ENCODE results near the gene ACOD1.
A peak's percentile ranks its signal among the peaks of the same experiment; 100 is the strongest.
"Not testable (repeated sequence)": the region's sequence is repeated elsewhere in the genome, so short reads cannot be mapped to it uniquely, and the experiment has no call there.

ACOD1 gene

DNA sequence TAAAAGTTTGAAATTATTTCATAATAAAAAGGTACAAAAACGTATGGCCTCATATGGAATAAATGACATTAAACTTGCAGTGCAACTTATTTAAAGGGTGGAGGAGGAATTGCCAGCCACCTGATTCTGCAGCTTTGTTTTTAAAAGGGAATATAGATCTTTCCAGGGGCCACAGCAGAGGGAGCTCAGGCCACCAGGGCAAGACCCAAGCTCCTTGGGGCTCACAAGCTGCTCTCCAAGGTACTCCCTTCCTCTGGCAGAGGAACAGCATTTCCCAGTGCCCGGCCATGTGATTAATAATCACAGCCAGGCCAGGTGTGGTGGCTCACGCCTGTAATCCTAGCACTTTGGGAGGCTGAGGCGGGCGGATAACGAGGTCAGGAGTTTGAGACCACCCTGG, 6.2 kb downstream of the ACOD1 start:
- DNase-seq: no peak

GRCh38 chr13:76955193-76955592, 6.9 kb downstream of the ACOD1 start:
- DNase-seq: no peak

GRCh38 chr13:76955661-76956060, 7.3 kb downstream of the ACOD1 start:
- no peak for DNase-seq

DNA sequence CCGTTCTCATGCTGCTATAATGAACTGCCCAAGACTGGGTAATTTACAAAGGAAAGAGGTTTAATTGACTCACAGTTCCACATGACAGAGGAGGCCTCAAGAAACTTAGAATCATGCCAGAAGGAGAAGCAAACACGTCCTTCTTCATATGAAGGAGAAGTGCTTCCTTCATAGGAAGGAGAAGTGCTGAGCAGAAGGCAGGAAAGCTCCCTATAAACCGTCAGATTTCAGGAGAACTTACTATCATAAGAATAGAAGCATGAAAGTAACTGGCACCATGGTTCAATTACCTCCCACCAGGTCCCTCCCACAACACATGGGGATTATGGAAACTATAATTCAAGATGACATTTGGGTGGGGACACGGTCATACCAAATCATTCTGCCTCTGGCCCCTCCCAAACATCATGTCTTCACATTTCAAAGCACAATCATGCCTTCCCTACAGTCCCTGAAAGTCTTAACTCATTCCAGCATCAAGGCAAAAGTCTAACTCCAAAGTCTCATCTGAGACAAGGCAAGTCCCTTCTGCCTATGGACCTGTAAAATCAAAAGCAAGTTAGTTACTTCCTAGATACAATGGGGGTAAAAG, 10.6 kb downstream of the ACOD1 start:
- DNase-seq: no peak

DNA sequence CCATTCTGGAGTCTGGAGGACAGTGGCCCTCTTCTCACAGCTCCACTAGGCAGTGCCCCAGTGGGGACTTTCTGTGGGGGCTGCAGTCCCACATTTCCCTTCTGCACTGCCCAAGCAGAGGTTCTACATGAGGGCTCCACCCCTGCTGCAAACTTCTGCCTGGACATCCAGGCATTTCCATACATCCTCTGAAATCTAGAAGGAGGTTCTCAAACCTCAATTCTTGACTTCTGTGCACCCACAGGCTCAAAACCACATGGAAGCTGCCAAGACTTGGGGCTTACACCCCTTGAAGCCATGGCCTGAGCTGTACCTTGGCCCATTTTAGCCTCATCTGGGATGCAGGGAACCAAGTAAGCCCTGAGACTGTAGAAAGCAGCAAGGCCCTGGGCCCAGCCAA, 11.4 kb downstream of the ACOD1 start:
- not testable (repeated sequence) for DNase-seq

GRCh38 chr13:76965759-76966421, 17.6 kb downstream of the ACOD1 start:
- no peak for DNase-seq

- DNase-seq: no peak
Measured at GRCh38 chr13:76967031-76967430, 18.7 kb downstream of the ACOD1 start.

- DNase-seq: no peak
Measured at GRCh38 chr13:76968041-76968440, 19.7 kb downstream of the ACOD1 start.

- no peak for DNase-seq
Measured at GRCh38 chr13:76969488-76970365, 21.4 kb downstream of the ACOD1 start.

DNA sequence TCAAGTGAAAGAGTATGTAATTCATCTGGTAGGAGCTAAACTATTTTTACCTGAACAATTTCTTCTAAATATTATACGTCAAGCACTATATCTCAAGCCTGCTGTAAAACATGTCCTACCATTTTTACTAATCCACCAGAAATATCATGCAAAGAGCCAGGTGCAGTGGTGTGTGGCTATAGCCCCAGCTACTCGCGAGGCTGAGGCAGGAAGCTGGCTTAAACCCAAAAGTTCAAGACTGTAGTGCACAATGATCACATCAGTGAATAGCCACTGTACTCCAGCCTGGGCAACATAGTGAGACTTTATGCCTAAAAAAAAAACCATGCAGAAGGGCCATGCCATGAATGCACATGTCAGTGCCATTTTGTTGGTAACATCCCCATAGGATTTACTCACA, 22.9 kb downstream of the ACOD1 start:
- no peak for DNase-seq

DNA sequence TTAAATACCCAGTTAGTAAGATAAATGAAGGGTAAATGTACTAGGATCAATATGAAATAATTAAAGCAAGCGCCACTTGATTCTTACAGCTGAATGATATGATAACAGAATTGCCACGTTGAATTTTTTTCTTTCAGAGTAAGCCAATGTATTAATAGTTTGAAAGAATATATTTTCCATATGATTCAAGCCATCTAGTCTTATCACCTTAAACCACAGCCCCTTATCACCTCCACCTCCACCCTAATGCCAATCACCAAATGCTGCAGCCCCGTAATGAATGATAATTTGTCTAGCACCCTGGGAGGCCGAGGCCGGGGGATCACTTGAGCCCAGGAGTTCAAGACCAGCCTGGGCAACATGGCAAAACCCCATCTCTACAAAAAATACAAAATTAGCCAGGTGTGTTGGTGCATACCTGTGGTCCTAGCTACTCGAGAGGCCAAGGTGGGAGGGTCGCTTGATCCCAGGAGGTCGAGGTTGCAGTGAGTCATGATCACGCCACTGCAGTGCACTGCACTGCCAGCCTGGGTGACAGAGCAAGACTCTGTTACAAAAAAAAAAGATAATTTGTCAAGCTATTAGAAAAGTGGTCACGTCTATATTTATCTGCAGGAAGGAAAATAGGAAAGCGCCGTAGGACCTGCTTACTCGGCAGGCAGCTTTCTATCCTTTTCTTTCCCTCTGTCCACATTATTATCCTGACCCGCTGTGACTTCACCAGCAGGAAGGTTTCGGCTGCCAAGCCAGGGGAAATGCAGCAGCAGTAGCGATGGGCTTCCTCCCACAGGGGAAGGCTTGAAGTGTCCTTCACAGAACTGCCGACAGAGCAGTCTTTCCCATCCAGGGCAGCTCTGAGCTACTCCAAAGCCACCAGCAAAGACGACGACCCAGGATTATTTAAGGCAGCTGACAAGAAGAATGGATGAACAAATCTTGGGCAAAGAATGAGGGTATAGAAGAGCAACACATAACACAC, 23.8 kb downstream of the ACOD1 start:
- no peak for DNase-seq

GRCh38 chr13:76973920-76974617, 25.8 kb downstream of the ACOD1 start:
- no peak for DNase-seq

DNA sequence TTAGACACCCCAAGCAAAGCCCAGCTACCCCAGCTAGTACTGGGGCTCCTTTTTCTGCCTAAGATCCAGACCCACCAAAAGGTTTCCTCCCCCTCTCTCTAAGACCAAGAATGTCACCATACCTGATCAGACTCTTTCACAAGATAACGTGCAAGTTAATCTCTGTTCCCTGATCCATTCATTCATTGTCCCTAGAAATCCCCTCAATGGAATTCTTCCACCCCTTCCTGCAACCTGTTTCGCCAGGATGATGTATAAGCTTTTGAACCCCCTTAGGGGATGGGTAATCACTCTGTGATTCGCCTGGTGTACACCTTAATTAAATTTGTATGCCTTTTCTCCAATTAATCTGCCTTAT, 26.3 kb downstream of the ACOD1 start:
- DNase-seq: no peak

DNA sequence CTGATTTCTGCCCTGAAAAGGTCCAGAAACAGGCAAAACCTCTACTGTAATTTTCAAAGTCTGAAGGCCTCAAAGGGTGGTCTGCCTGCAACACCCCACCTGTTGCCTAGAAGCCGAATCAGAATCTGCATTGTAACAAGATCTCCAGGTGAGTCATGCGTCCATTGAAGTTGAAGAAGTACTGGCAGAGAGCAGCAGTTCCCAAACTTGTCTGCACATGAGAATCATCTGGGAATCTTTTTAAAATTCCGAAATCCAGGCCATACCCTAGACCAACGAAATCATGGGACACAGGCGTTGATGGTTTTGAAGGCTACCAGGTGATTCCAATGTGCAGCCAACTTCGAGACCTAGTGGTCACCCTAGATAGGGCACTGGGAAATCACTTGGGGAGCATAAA, 27.6 kb downstream of the ACOD1 start:
- DNase-seq: no peak

DNA sequence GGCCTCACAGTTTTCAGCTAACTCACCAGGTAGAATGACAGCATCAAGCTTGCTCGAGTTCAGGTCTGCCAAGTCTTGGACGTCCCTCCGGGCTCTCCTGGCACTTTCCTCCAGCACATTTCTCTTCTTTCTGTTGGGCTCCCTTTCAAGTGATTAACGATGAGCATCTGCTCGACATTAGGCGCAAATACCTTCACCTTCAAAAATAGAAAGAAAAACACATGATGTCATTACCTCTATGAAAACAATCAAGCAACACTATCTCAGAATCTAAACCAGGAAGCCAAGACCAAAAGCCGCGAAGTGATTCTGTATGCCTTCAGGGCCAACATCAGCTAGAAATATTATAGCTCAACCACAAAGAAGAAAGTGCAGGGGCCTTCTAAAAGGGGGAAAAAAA, 28.2 kb downstream of the ACOD1 start:
- DNase-seq: no peak

DNA sequence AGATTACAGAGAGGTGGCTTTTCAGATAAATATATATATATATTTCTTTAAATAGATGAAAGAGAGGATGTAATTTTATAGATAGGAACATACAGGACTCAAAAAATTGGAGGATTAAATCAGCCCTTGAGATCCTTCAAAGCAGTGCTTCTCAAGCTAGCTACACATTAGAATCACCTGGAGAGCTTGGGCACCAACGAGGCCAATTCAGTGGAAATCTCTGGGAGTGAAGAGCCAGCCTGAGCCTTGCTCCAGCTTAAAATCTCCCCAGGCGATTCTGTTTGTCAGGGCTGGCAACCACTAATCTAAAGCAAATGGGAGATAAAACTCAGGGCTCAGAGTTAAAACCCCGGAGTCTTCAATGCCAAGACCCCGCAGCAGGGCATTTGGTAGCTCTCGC, 28.6 kb downstream of the ACOD1 start:
- no peak for DNase-seq

GRCh38 chr13:76980075-76980718, 31.9 kb downstream of the ACOD1 start:
- DNase-seq: peak; percentile 84

DNA sequence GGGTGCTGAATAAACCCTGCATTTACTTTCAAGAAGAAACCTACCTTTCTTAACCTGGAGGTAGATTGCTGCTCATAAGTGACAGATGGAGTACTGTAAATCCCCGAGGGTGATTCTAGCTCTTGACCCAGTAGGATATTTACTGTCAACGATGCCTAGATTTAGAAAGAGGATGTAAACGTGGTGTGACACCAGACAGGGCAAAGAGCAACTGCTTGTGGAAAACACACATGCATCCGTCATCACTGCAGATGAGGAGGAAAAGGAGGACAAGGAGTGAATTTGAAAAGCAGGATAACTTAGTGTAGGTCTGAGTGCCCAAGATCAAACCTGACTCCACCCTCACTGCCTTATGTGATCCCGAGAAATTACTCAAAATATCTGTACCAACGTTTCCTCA, 33.8 kb downstream of the ACOD1 start:
- no peak for DNase-seq

GRCh38 chr13:76983676-76984075, 35.4 kb downstream of the ACOD1 start:
- DNase-seq: no peak

GRCh38 chr13:76991432-76991795, 43.1 kb downstream of the ACOD1 start:
- peak; percentile 93 for DNase-seq

GRCh38 chr13:76991796-76992547, 43.7 kb downstream of the ACOD1 start, which contains the start of gene CLN5:
Gene CLN5 (plus strand): TSS chr13:76992081. CDS start chr13:76992099, 18 bp downstream.
- peak; percentile 96 for DNase-seq
